Daoy (cell line): Measurements from ENCODE around the gene GANAB. TPM values are rescaled to one million over a fixed set of nuclear protein-coding genes. Genes with fewer than 3 reads are reported as not detected.

Experiments used
- total RNA-seq: library from RNA; depleted of rRNA; stranded (reverse); fragments of >200 nt; shearing (Covaris generic); gene quantifications from 2 replicates; pipeline ENCODE4 v1.2.3, GENCODE V29; 2014; rRNA removed

The GANAB gene
- total RNA-seq, 1 experiment from 2014 or later, result 165 TPM

Other genes starting within 250 kb of the GANAB start
- not detected in 2 replicates for gene SCGB1A1, start 227.6 kb downstream of the GANAB start, total RNA-seq
- gene AHNAK, start 99.8 kb downstream of the GANAB start, total RNA-seq, result 92.3 and 107 TPM in 2 replicates
- 1,694 and 1,735 TPM in 2 replicates for gene EEF1G, start 72.7 kb downstream of the GANAB start, total RNA-seq
- 12.4 and 13.8 TPM in 2 replicates for gene TUT1, start 55.1 kb downstream of the GANAB start, total RNA-seq
- gene MTA2, start 44.7 kb downstream of the GANAB start, total RNA-seq, result 123 and 124 TPM in 2 replicates
- gene EML3, start 33.8 kb downstream of the GANAB start, total RNA-seq, result 18.0 and 19.3 TPM in 2 replicates
- gene ROM1, start 33.4 kb downstream of the GANAB start, total RNA-seq, result 0.33 and 2.7 TPM in 2 replicates
- 15.0 and 17.9 TPM in 2 replicates for gene B3GAT3, start 24.6 kb downstream of the GANAB start, total RNA-seq
- gene INTS5, start 6.7 kb upstream of the GANAB start, total RNA-seq, result 15.4 TPM in 2 replicates
- 86.3 and 116 TPM in 2 replicates for gene C11orf98, start 18.6 kb upstream of the GANAB start, total RNA-seq
- 3.2 and 14.3 TPM in 2 replicates for gene CSKMT, start 18.7 kb upstream of the GANAB start, total RNA-seq
- 7.7 and 17.7 TPM in 2 replicates for gene UQCC3, start 25.1 kb upstream of the GANAB start, total RNA-seq
- gene LBHD1, start 25.7 kb upstream of the GANAB start, total RNA-seq, result 4.9 and 6.0 TPM in 2 replicates
- 132 and 157 TPM in 2 replicates for gene UBXN1, start 32.5 kb upstream of the GANAB start, total RNA-seq
- 0.98 TPM in 1 of 2 replicates, not detected in the other for gene LRRN4CL, start 42.9 kb upstream of the GANAB start, total RNA-seq
- 56.9 and 79.5 TPM in 2 replicates for gene BSCL2, start 60.8 kb upstream of the GANAB start, total RNA-seq
- not detected in 2 replicates for gene GNG3, start 61.1 kb upstream of the GANAB start, total RNA-seq
- gene HNRNPUL2, start 80.8 kb upstream of the GANAB start, total RNA-seq, result 6.8 and 8.2 TPM in 2 replicates
- 36.7 and 51.0 TPM in 2 replicates for gene TTC9C, start 81.9 kb upstream of the GANAB start, total RNA-seq
- gene ZBTB3, start 107.5 kb upstream of the GANAB start, total RNA-seq, result 9.2 and 11.7 TPM in 2 replicates
- gene POLR2G, start 115.0 kb upstream of the GANAB start, total RNA-seq, result 94.5 and 97.1 TPM in 2 replicates
- gene TAF6L, start 124.8 kb upstream of the GANAB start, total RNA-seq, result 18.3 and 27.4 TPM in 2 replicates
- gene TMEM179B, start 140.8 kb upstream of the GANAB start, total RNA-seq, result 40.8 and 64.5 TPM in 2 replicates
- gene TMEM223, start 145.4 kb upstream of the GANAB start, total RNA-seq, result 23.2 and 32.2 TPM in 2 replicates
- gene NXF1, start 158.8 kb upstream of the GANAB start, total RNA-seq, result 28.4 and 29.3 TPM in 2 replicates
- 26.0 and 28.2 TPM in 2 replicates for gene STX5, start 185.4 kb upstream of the GANAB start, total RNA-seq
- not detected in 2 replicates for gene TEX54, start 186.2 kb upstream of the GANAB start, total RNA-seq
- 147 and 152 TPM in 2 replicates for gene WDR74, start 193.0 kb upstream of the GANAB start, total RNA-seq
- 137 and 170 TPM in 2 replicates for gene SLC3A2, start 234.3 kb upstream of the GANAB start, total RNA-seq